OCI-LY1 (cell line): ENCODE measurements around the gene PSD2.

Source experiments
- H2AFZ ChIP-seq: fragments of 200-600 bp; sonication (generic), shearing (Covaris generic); 2 replicates; pipeline ENCODE4 v1.6.0; 2014; ENCODE audit warnings: antibody characterized with exemption, mild to moderate bottlenecking, low read length
- H3F3A ChIP-seq: fragments of 200-600 bp; sonication (generic), shearing (Covaris generic); 2 replicates; pipeline ENCODE4 v1.6.0; 2014; ENCODE audit warnings: mild to moderate bottlenecking, antibody characterized with exemption, low read length, moderate library complexity; ENCODE audit not compliant: insufficient read depth
- H3K27ac ChIP-seq: fragments of 200-600 bp; sonication (generic); 2 replicates; pipeline ENCODE4 v1.5.1; 2014; ENCODE audit warnings: low read length, mixed run types, mild to moderate bottlenecking, low read depth; ENCODE audit not compliant: poor library complexity, severe bottlenecking
- H3K27me3 ChIP-seq: fragments of 200-600 bp; sonication (generic); 2 replicates; pipeline ENCODE4 v1.6.0; 2014; ENCODE audit warnings: antibody characterized with exemption, mild to moderate bottlenecking, low read length, moderate library complexity; ENCODE audit not compliant: insufficient read depth
- H3K36me3 ChIP-seq: fragments of 200-600 bp; sonication (generic); 2 replicates; pipeline ENCODE4 v1.6.1; 2014; ENCODE audit warnings: mild to moderate bottlenecking, antibody characterized with exemption, low read length, moderate library complexity, mixed read lengths; ENCODE audit not compliant: insufficient read depth
- H3K4me1 ChIP-seq: fragments of 200-600 bp; sonication (generic); 2 replicates; pipeline ENCODE4 v1.5.1; 2014; ENCODE audit warnings: mild to moderate bottlenecking, low read length, moderate library complexity; ENCODE audit not compliant: insufficient read depth, severe bottlenecking
- H3K4me2 ChIP-seq: fragments of 200-600 bp; sonication (generic), shearing (Covaris generic); 2 replicates; pipeline ENCODE4 v1.6.1; 2014; ENCODE audit warnings: low read length
- H3K4me3 ChIP-seq: fragments of 200-600 bp; sonication (generic); 2 replicates; pipeline ENCODE4 v1.5.1; 2014; ENCODE audit warnings: low read length, low read depth, mild to moderate bottlenecking, mixed read lengths; ENCODE audit not compliant: poor library complexity, severe bottlenecking
- H3K79me2 ChIP-seq: fragments of 200-600 bp; shearing (Covaris generic); 2 replicates; pipeline ENCODE4 v1.6.1; 2016; ENCODE audit warnings: mixed run types, low read length, mixed read lengths; ENCODE audit not compliant: insufficient read depth
- H3K9ac ChIP-seq: fragments of 200-600 bp; sonication (generic), shearing (Covaris generic); 2 replicates; pipeline ENCODE4 v1.6.1; 2014; ENCODE audit warnings: mild to moderate bottlenecking, low read length, mixed read lengths
- H3K9me2 ChIP-seq: fragments of 200-600 bp; sonication (generic), shearing (Covaris generic); 2 replicates; pipeline ENCODE4 v1.6.1; 2014; ENCODE audit warnings: low read depth, mild to moderate bottlenecking, low read length, mixed read lengths
- H3K9me3 ChIP-seq: fragments of 200-600 bp; shearing (Covaris generic); 2 replicates; pipeline ENCODE4 v1.6.1; 2014; ENCODE audit warnings: low read length, mixed read lengths
- H4K20me1 ChIP-seq: fragments of 200-600 bp; sonication (generic), shearing (Covaris generic); 2 replicates; pipeline ENCODE4 v1.6.0; 2016; ENCODE audit warnings: mild to moderate bottlenecking, low read length; ENCODE audit not compliant: insufficient read depth
- CTCF ChIP-seq: fragments of 200-600 bp; sonication (generic), shearing (Covaris generic); IDR thresholded peaks from 2 replicates; pipeline ENCODE4 v1.5.1; 2017; ENCODE audit warnings: mild to moderate bottlenecking, antibody characterized with exemption, low read length, moderate library complexity, mixed read lengths
- EZH2 ChIP-seq: fragments of 200-600 bp; sonication (generic), shearing (Covaris generic); IDR thresholded peaks from 2 replicates; pipeline ENCODE4 v1.8.0; 2017; ENCODE audit warnings: borderline replicate concordance, mixed run types, mild to moderate bottlenecking, antibody characterized with exemption, low read length, moderate library complexity, mixed read lengths

Gene PSD2

GRCh38 chr5:139881143-139881733, 85.6 kb downstream of the PSD2 start:
- Histone ChIP-seq H3K9ac (no peak overlapping the region), H3K4me2 (no peak overlapping the region), H3K79me2 (no peaks in the 10 kb centered on the region), H2AFZ (no peak overlapping the region), H3K9me2 (no peaks in the 10 kb centered on the region), H4K20me1 (no peaks in the 10 kb centered on the region), H3K9me3 (no peaks in the 10 kb centered on the region), H3K36me3 (no peaks in the 10 kb centered on the region), H3F3A (no peaks in the 10 kb centered on the region), H3K27me3 (peaks cover 14% of the 10 kb centered on the region; the same call in 1 of the 2 replicates), H3K4me3 (no peak overlapping the region), H3K4me1 (no peaks in the 10 kb centered on the region), H3K27ac (no peak overlapping the region)
- TF ChIP-seq EZH2 (no peak), CTCF (no peak)

GRCh38 chr5:139882316-139882715, 86.7 kb downstream of the PSD2 start:
- H3K27ac ChIP-seq: no peak overlapping the region
- no peak overlapping the region for H3K9ac ChIP-seq
- H3K36me3 ChIP-seq: no peaks in the 10 kb centered on the region
- no peak for TF ChIP-seq EZH2
- TF ChIP-seq CTCF: no peak
- H3K79me2 ChIP-seq: no peaks in the 10 kb centered on the region
- H3K27me3 ChIP-seq: peaks cover 13% of the 10 kb centered on the region; the same call in 1 of the 2 replicates
- H3K4me2 ChIP-seq: no peak overlapping the region
- H3K9me2 ChIP-seq: no peaks in the 10 kb centered on the region
- no peaks in the 10 kb centered on the region for H3K9me3 ChIP-seq
- no peaks in the 10 kb centered on the region for H3K4me1 ChIP-seq
- no peak overlapping the region for H3K4me3 ChIP-seq
- H3F3A ChIP-seq: no peaks in the 10 kb centered on the region
- H4K20me1 ChIP-seq: no peaks in the 10 kb centered on the region
- H2AFZ ChIP-seq: no peak overlapping the region

- Histone ChIP-seq H3K4me2 (no peak overlapping the region), H3K27ac (no peak overlapping the region), H3K9ac (no peak overlapping the region), H3K4me1 (no peaks in the 10 kb centered on the region), H3K36me3 (no peaks in the 10 kb centered on the region), H2AFZ (no peak overlapping the region), H3F3A (no peaks in the 10 kb centered on the region), H4K20me1 (no peaks in the 10 kb centered on the region), H3K27me3 (peaks cover 10% of the 10 kb centered on the region; the same call in 1 of the 2 replicates), H3K79me2 (no peaks in the 10 kb centered on the region), H3K9me2 (no peaks in the 10 kb centered on the region), H3K4me3 (no peak overlapping the region), H3K9me3 (no peaks in the 10 kb centered on the region)
- TF ChIP-seq CTCF (no peak), EZH2 (no peak)
Observed at GRCh38 chr5:139882961-139883539, 87.4 kb downstream of the PSD2 start.
